Measurements from ENCODE around the gene TNNT3. TPM values are rescaled to one million over a fixed set of nuclear protein-coding genes. Genes with fewer than 3 reads are reported as not detected.

The TNNT3 gene
- total RNA-seq, 1 donor from 2014 or later: 3.5 TPM

DNA sequence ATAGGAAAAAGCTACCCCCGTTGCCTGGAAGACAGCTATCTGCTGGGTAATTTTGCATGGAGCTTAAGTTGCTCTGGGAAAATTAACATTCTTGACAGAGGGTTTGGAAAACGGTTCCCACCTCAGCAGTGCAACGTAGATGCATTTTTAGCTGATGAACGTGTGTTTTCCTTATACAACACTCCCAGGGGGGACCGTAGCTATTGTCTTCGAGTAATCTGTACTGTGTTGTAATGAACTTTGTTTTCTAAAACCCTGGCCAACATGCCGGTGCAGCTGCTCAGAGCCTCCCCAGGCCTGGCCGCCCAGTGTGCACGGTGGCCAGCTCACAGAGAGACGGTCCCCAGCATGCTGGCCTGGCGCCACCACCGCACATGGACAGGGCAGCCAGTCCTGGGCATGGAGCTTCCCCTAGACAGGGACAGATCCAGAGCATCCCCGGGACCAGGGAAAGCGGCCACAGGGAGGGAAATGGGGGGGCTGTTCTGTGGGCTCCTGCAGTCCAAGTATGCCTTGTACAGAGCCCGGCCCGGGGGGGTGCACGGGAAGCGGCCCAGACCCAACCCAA, 2.2 kb downstream of the TNNT3 start:
- no peak overlapping the region for H3K27ac Mint-ChIP-seq
- no peaks in the 10 kb centered on the region for H3K36me3 Mint-ChIP-seq (ENCODE audit: low read depth)
- TF ChIP-seq, protein P1, sequence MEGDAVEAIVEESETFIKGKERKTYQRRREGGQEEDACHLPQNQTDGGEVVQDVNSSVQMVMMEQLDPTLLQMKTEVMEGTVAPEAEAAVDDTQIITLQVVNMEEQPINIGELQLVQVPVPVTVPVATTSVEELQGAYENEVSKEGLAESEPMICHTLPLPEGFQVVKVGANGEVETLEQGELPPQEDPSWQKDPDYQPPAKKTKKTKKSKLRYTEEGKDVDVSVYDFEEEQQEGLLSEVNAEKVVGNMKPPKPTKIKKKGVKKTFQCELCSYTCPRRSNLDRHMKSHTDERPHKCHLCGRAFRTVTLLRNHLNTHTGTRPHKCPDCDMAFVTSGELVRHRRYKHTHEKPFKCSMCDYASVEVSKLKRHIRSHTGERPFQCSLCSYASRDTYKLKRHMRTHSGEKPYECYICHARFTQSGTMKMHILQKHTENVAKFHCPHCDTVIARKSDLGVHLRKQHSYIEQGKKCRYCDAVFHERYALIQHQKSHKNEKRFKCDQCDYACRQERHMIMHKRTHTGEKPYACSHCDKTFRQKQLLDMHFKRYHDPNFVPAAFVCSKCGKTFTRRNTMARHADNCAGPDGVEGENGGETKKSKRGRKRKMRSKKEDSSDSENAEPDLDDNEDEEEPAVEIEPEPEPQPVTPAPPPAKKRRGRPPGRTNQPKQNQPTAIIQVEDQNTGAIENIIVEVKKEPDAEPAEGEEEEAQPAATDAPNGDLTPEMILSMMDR (IDR thresholded peaks at IDR 0.05): no peak
- no peaks in the 10 kb centered on the region for H3K9me3 Mint-ChIP-seq
- H3K27me3 Mint-ChIP-seq: peaks cover 20% of the 10 kb centered on the region
- no peak overlapping the region for H3K4me3 Mint-ChIP-seq
- H3K4me1 Mint-ChIP-seq: no peaks in the 10 kb centered on the region
- ATAC-seq (ENCODE audit: low read depth): no peak
- POLR2A ChIA-PET: no interaction called here
- DNase-seq: no peak
- CTCF ChIA-PET: interaction anchor here (0.9 to 1.4 kb wide), 3 partner anchors 45 to 228 kb away, joined by 3 to 7 read pairs (median 4); no protein-coding TSS in a partner anchor
- intact Hi-C loops (cut with micrococcal nuclease): no loop called here

GRCh38 chr11:1922481-1923081, 3.1 kb downstream of the TNNT3 start:
- Mint-ChIP-seq H3K9me3 (no peaks in the 10 kb centered on the region), H3K36me3 (ENCODE audit: low read depth) (no peaks in the 10 kb centered on the region), H3K4me3 (no peak overlapping the region), H3K27me3 (peaks cover 21% of the 10 kb centered on the region), H3K27ac (no peak overlapping the region), H3K4me1 (no peaks in the 10 kb centered on the region)
- ChIA-PET CTCF (interaction anchor here (1.3 to 1.4 kb wide), 2 partner anchors 40 to 69 kb away, joined by 3 to 4 read pairs; no protein-coding TSS in a partner anchor), POLR2A (no interaction called here)
- intact Hi-C loops (cut with micrococcal nuclease): no loop called here
- ATAC-seq (ENCODE audit: low read depth): no peak
- DNase-seq: no peak
- TF ChIP-seq, protein P1 (IDR thresholded peaks at IDR 0.05): no peak

DNA sequence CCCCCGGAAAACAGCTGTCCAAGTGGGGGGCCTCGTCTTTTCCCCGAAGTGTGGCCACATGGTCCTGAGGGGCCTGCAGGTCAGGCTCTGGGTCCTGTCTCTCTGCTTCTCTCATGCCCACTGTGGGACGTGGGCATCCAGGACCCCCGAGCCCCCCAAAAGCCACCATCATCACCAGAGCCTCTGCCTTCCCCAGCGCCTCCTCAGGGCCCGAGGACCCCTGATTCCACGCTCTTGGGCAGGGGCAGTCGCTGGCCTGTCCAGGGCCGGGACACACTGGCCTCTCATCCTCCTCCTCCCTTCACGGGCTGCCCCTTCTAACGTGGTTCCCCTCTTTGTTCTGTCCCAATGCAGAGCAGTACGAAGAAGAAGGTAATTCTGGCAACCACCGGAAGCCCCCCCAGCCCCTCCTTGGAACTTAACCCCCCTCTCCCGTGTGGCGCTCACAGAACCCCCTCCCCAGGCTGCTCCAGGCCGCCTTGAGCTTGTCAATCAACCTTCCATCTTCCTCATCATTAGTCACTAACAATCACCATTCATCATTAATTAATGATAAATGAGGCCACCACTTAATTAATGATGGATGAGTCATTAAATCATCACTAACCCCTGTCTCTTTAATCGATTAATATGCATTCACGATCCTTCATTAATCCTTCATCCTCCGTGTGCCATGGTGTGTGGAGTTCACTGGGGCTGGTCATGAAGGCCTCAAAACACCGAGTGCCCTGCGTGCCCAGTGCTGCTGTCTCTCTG, 3.9 kb downstream of the TNNT3 start:
- CTCF ChIA-PET: interaction anchor here (1.3 kb wide), 1 partner anchor 41 kb away, joined by 3 read pairs; no protein-coding TSS in a partner anchor
- intact Hi-C loops (cut with micrococcal nuclease): no loop called here

GRCh38 chr11:1924181-1924580, 4.7 kb downstream of the TNNT3 start:
- Mint-ChIP-seq H3K27ac (no peak overlapping the region), H3K9me3 (no peaks in the 10 kb centered on the region)
- CTCF ChIA-PET: no interaction called here

More for the DNA sequence above, 3.9 kb downstream of the TNNT3 start:
- Mint-ChIP-seq H3K36me3 (ENCODE audit: low read depth) (no peaks in the 10 kb centered on the region), H3K4me1 (no peaks in the 10 kb centered on the region), H3K4me3 (no peak overlapping the region), H3K9me3 (no peaks in the 10 kb centered on the region), H3K27ac (no peak overlapping the region), H3K27me3 (peaks cover 21% of the 10 kb centered on the region)
- DNase-seq: peak; percentile 3
- POLR2A ChIA-PET: no interaction called here
- no peak for ATAC-seq (ENCODE audit: low read depth)
- TF ChIP-seq, protein P1 (IDR thresholded peaks at IDR 0.05): no peak

More at GRCh38 chr11:1924181-1924580, 4.7 kb downstream of the TNNT3 start:
- intact Hi-C loops (cut with micrococcal nuclease): no loop called here
- no peak for ATAC-seq (ENCODE audit: low read depth)
- peaks cover 21% of the 10 kb centered on the region for H3K27me3 Mint-ChIP-seq
- POLR2A ChIA-PET: no interaction called here
- TF ChIP-seq, protein P1 (IDR thresholded peaks at IDR 0.05): no peak
- DNase-seq: peak; percentile 10
- no peak overlapping the region for H3K4me3 Mint-ChIP-seq
- H3K4me1 Mint-ChIP-seq: no peaks in the 10 kb centered on the region
- H3K36me3 Mint-ChIP-seq (ENCODE audit: low read depth): no peaks in the 10 kb centered on the region

All from activated B cell treated with CpG ODN at 0.5 μM for 24 hours (primary cell).